ENCODE measurements around the gene LARP7.

DNA sequence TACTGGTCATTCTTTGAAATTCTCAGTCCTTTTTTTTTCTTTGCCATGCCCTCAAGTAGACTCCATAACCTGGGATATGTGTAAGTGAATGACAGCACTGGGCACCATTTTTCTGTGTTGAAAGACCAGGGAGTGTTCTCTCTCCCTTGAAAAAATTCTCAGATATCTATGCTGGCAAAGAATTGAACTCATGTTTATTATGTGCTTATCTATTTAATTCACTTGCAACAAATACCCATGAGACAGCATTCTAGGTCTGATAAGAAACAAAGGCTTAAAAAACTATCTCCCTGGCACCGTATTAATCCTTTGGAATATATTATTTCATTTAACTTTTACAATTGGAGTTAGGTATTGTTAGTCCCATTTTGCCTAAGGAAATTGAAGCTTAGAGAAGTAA, 36.7 kb downstream of the LARP7 start:
- no peak for TF ChIP-seq YY1 (IDR thresholded peaks at IDR 0.05; ENCODE audit: insufficient read depth, insufficient read length)
- no peak for TF ChIP-seq SUZ12 (IDR thresholded peaks at IDR 0.05; ENCODE audit: extremely low read depth, insufficient read depth, insufficient read length)
- TF ChIP-seq ZNF274 (IDR thresholded peaks at IDR 0.05; ENCODE audit: low read depth, low read length), result no peak

Data from NT2/D1 (cell line).